GM19324 (cell line): ENCODE measurements around the gene MLLT3.

Source experiments
- ATAC-seq: cut with Tn5 transposase; IDR thresholded peaks from one replicate; pipeline ENCODE4 v1.9.1; 2021; ENCODE audit warnings: mild to moderate bottlenecking, moderate library complexity; ENCODE audit not compliant: unreplicated experiment, low FRiP score

Gene MLLT3

DNA sequence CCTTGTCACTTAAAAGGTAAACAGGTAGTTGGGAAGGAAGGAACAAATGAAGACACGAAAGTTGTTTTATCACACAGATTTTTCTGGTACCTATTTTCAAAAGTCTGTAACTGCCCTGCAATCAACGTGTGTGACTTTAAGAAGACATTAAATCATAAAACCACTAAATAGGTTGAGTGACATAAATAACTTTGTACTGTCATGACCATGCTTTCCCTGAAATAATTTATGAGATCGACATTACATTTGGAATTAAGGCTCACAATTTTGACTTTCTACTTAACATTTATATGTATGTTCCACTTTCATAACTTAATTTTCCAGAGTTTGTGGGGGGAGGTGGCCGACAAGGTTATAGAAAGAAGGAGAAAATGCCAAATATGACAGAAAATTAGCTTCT is 181.1 kb downstream of the MLLT3 start:
- ATAC-seq = no peak

DNA sequence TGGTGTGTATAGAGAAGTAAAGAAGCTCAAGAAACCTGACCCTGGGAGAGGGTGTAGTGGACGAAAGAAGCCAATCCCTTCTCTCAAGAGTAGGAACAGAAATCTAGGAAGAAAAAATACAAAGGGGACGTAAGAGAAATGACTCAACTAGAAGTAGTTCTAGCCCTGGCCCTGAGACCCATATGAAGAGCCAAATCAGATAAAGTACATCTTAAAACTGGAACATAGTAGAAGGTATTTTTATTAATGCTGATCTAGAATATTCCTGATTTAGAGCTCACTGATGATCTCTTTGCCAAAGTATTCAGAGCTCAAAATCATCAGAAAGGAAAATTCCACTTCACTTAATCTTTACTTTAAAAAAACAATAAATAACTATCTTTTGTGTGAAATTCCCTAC is 184.8 kb downstream of the MLLT3 start:
- ATAC-seq = no peak

DNA sequence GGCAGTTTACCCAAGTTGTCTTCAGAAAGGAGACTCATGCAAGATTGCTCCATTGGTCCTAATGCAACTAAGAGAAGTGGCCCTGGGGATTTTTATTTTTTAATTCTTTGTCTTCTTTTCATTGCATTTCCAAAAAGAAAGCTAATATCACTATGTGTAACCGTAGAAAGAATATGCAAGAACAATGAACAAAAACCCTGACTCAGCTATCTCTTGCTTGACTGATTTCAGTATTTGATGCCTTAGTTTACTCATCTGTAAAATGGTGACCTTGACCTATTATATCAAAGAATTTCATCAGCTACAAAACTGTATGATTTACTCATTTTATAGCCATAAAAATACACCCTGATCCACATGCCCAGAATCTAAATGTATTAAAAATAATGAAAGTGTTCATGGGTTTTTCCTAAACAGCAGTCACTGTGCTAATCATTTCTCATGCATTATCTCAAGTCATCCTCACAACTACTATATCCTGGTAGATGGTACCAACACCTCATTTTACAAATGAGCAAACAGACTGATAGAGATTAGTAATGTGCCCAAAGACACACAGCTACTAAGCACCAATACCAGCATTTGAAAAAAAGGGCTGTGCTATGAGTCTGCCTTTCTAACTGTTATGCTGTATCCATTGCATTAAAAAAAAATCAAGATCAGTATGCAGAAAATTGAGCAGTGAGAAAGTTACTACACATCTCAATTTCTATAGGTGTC is 185.7 kb downstream of the MLLT3 start:
- ATAC-seq = no peak

DNA sequence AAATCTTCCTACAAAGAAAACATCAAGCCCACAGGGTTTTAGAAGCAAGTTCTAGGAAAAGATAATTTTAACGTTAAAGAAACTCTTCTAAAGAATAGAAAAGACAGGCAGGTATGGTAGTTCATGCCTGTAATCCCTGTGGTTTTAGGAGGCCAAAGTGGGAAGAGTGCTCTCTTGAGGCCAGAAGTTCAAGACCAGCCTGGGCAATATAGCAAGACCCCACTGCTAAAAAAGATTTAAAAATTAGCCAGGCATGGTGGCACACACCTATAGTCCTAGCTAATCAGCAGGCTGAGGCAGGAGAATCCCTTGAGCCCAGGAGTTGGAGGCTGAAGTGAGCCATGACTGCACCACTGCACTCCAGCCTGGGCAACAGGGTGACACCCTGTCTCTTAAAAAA is 193.3 kb downstream of the MLLT3 start:
- ATAC-seq = no peak

DNA sequence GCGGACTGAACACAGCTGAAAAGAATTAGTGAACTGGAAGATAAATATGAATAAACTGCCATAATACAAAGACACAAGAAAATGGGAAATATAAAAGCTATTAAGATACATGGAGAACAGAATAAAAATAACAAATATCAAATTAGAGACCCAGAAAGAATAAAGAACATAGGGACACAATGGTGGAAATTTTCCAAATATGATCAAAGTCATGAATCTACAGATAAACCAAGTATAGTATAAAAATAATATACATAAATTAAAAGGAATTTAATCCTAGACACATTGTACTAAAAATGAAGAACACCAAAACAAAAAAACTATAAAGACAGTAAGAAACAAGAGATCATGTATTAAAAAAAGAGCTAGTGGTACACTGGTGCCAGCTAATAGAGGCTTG is 194.9 kb downstream of the MLLT3 start:
- ATAC-seq = no peak

DNA sequence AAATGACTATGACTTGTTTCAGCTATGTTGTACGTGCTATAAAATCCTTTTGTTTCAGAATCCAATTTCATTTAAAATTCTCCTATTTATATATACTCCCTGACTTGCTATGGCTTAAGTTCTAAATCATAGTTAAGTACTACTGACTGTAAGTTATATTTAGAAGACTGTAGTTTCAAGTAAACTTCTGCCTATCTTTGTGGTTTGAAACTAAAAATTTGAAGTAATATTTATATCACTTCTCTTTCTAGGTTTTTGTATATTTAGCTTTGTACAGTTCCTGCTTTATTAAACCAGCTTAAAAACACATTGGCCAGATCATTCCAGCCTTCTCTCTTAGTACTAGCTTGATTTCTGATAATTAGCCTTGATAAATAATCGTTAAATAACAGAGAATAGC is 196.3 kb downstream of the MLLT3 start:
- ATAC-seq = no peak

DNA sequence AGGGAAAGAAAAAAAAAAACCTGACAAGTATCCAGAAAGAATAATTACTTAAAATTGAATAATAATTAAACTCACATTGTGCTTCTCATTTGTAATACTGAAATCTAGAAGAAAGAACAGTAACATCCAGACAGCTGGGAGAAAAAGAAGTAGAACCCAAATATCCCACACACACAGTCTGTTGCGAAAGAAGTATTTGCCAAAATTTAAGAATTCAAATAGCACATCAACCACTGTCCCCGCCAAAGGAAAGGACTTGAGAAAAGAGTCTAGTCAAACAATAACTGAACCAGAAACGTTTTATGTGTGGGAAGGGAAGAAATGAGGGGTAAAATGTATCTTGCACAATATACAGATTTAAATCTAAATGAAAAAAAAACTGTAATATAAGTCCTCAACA is 202.8 kb downstream of the MLLT3 start:
- ATAC-seq = no peak

DNA sequence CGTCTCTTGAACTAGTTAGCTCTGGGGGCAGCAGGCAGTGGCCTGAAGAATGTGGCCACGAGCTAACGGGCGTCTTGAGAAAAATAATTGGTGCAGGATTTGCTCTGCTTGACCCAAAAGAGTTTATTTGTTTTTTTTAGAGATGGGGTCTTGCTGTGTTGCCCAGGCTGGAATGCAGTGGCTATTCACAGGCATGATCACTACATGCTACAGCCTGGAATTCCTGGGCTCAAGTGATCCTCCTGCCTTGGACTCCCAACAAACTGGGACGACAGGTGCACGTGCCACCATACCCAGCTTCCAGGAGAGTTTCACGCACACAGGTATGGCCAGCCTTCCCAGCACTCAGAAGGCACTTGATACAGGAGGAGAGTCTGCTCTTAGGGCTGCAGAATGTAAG is 203.8 kb downstream of the MLLT3 start:
- no peak for ATAC-seq

DNA sequence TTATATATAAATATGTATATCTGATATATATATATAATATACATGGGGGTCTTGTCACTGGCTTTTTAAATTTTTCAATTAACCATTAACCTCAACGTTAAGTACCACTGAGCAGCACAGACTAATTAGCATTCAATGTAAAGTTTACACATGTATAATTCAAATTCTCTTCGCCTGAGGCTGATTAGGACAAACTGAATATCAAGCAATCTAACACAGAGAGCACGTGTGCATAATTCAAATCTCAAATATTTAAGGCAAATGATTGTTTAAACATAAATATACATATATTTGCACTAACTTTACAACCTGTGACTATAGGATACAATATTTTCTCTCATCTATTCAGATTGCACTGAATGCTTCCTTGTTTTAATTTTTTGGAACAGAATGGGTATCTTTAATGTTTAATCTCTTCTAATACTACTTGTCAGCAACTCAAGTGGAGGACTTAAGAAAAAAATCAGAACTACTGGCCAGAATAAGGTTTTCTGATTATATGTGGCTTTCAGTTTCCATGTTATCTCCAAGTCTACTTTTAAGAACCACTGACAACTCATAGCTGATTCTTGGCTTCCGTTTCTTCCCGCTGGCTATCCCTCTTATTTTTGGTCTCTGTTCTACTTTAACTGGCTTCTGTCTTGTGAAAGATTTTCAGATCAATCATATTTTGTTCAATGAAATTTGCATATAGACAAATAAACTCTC is 204.8 kb downstream of the MLLT3 start:
- ATAC-seq = no peak

DNA sequence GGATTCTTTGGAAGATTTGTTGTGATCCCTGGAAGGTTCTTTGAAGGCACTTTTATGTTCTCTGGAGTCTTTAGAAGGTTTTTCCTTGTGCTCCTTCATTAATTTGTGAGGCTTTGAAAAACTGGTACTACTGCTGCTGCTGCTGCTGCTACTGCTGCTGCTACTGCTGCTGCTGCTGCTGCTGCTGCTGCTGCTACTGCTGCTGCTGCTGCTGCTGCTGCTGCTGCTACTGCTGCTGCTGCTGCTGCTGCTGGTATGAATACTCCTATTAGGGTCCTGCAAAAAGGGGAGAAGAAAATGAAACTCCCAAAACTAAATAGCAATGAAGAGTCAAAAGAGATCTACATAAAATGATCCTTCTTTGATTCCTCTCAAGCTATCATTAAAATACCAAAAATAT is 208.1 kb downstream of the MLLT3 start:
- ATAC-seq = no peak

DNA sequence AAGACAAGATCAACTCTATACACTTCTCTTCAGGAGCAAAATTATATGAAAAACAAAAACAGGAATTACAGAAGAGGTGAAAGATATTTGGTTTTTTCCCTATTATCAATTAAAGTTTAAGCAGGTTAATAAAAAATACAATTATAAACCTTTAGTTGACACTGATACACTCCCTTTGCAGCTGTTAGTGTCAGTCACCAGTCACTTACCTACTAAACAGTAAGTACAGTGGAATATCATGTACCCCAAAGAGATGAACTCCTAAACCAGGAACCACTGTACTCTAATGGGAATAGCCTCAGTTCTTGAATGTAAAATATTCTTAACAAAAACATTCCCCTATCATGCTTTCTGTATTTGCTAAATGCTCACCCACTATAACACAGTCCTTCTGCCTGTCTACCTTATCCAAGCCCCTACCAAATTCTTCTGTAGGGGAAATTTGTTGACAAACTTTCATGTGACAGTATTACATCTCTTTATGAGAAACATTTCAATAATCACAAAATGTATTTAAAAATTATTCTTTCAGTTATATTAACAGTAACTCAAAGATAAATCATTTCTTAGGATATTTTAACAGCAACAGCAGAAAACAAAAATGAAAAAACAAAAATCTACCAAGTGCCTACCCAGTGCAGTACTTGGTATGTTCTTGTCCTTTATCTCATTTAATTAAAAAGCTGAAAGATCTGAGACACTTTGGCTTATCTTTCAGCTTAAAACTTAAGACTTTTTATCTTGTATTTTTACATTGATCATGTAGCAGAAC is 212.8 kb downstream of the MLLT3 start:
- ATAC-seq = no peak

DNA sequence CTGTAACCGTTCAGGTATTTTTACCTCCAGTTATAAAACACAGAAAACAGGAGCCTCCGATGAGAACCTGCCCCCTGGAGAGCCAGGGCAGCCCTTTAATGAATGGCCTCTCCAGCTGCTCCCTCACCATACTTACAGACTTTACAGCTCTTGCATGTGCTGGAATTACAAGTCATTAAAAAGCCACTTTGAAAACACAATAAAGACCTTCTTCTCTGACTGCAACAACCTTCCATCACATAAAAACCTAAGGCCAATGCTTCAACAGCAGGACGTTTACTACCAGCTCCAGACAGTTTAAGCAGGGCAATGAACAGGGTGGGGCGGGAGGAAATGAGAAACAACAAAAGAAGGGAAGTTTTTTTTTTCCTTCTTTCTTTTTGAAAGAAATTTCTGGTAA is 213.8 kb downstream of the MLLT3 start:
- ATAC-seq = no peak

DNA sequence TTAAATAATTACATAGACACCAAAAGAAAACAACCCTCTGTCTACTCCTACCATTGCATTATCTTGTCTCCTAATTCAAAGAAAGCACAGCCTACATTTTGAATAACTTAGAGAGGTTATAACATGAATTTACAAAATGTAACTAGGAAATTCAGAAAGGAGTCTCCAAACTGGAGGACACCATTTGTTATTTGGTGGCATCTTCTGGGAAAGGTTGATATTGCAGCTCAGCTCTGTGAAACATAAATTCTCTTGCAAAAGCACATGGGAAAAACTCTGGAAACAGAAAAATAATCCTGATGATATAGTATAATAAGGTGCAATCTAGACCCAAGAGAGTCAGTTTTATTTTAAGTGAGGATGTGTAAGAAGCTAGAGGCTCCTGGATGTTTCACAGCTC is 215.3 kb downstream of the MLLT3 start:
- no peak for ATAC-seq

DNA sequence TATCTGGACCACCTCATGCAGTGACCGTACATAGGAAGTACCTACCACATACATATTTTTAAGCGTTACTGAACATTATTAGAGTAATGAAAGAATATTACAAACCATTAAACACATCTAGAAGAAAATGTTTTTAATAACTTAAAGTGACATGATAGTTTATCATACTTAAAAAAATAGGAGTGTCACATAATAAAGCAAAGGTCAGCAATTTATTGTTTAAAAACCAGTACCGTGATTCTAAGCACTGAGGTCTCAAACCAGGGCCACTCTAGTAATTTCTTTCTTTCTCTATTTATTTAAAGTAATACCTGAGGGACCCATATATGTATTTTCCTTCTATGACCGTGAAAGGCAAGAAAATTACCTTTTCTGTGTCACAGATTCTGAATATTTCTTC is 216.0 kb downstream of the MLLT3 start:
- ATAC-seq = no peak

DNA sequence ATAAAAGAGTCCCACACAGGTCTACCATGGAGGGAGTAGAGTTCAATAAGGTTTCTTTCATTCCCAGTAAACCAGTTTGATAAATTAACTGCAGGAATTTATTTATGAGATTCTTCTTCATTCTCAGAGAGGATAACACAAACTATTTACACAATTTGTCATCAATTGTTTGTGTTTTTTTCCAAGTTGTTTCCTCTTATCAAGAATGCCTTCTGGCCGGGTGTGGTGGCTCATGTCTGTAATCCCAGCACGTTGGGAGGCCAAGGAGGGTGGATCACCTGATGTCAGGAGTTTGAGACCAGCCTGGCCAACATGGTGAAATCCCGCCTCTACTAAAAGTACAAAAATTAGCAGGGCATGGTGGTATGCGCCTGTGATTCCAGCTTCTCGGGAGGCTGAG is 216.7 kb downstream of the MLLT3 start:
- no peak for ATAC-seq

DNA sequence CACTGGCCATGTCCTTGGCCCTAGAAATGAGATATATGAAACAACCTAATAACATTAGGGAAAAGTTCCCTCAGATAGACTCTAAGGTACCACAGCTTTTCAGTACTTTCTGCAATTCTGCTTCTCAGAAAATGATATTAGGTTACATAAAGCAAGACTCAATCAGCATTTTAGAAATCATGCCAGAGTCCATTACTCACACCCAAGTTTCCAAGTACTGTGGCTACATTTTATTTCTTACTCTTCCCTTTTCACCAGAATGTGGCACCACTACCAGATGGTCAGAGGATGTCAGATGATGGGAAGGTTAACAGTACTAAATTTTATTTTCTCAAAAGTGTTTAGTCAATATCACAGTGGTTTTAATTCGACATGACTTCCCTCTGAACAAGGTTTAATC is 217.2 kb downstream of the MLLT3 start:
- no peak for ATAC-seq

DNA sequence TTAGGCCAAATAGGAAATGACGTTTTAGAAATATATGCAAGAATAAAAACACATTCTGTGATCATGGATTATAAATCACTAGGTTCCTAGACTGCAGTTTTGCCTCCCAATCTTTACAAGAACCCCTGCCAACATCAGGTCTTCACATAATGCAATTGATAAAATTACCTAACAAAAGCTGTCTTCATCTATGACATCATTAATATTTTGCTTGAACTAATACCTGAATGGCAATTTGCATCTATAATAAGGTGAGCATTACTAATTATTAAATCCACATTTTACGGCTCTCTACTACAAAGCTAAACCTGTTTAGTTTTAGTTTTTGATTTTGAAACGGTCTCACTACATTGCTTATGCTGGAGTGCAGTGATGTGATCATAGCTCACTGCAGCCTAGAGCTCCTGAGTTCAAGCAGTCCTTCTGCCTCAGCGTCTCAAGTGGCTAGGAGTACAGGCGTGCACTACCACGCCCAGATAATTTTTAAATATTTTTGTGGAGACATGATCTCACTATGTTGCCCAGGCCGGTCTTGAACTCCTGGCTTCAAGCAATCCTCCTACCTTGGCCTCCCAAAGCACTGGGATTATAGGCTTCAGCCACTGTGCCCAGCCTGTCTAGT is 218.0 kb downstream of the MLLT3 start:
- no peak for ATAC-seq

DNA sequence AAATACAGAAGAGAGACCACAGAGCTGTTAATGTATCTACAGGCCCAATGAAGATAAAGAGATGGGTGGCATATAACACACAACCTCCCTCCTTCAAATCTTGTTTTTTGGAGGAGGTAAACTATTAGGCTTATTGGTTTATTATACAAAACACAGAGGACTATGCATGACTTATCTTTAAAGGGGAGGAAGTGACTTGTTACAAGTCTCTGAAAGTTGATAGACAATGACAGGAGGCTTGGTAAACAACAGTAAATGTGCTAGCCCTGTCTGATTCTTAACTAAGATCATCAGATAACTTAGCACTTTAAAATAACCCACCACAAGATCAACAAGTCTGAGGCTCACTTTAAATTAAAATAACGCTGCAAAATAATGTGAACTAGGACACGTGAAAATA is 219.0 kb downstream of the MLLT3 start:
- no peak for ATAC-seq

DNA sequence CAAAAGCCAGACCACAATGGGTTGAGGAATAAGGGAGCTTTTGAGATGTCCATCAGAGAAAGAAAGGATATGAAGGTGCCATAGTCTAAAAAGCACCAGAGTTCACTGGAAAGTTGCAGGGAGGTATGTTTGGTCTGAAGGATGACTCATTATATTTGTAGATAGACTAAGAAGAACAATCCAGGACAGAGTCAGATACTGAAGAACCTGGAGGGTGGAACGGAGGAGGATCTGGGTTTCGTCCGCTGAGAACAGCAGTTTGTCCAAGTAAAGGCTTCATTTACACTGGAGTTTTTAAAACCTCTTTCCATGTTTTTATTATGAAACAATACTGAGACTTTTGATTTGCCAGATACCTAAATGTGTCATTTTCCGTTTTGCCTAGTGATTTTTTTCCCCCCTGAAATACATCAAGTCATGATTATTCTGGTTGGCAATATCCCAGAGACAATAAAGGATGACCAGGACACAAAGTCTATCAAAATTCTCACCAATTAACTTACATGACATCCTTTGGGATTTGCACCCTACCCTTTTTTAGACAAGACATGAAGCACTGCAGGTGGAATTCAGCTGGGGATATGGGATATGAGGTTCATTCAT is 219.9 kb downstream of the MLLT3 start:
- ATAC-seq = no peak

DNA sequence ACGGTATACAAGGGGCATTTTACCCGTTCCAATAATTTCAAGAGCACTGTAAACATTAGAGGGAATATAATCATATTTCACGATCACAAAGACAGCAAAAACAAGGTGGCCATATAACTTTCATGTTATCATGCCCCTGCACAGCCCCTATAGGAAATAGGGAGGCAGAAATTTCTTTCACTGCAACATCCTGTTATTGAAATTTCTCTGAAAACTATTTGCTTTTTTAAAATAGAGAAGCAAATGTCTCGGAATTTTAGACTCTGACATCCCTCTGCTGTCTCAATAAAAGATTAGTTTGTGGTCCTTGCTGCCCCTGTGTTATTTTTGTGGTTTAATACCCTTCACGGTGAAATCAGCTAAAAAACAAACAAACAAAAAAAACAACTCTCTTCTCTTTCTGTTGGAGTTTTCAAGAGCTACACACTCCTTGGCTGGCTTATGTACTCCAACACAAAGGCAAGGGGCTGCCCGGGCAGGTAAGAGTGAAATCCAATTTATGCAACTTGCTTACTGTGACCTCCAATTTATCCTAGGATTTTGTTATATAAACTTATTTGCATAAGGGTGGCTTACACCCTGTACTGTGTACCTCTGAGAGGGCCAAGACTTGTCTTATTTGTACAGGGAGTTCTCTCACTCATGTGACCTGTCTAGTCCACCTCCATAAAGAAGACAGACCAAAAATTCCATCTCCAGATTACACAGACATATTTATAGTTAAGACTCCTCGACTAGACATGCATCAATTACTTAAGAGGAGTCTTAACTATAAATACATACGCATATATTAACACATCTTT is 223.6 kb downstream of the MLLT3 start:
- no peak for ATAC-seq
